CD4-positive, alpha-beta T cell treated with Interleukin-2 at 100 ng/mL for 4 hours (primary cell): Measurements from ENCODE around the gene PLCB4.

ENCODE experiments used
- DNase-seq: peaks from one replicate; pipeline ENCODE4 v3.0.0-alpha.2; 2020; ENCODE audit warnings: low spot score

The PLCB4 gene

DNA sequence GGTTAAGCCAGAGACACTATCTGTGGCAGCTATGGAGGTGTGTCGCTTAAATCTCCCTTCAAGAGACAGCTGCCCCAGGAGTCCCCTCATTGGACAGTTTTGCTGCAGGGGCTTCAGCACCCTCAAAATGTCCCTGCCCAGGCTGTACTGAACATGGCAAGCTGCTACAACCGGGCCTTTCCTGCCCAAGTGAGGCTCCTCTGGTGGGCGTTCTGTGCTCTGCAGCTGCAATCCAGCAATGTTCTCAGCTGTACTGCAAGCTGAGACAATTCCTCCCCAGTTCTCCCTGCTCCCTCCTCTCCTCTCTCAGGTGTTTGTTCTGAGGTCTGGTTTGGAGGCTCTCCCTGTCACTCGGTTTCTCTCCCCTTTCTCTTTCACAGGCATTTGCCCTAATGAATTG, 254.7 kb downstream of the PLCB4 start:
- no peak for DNase-seq

DNA sequence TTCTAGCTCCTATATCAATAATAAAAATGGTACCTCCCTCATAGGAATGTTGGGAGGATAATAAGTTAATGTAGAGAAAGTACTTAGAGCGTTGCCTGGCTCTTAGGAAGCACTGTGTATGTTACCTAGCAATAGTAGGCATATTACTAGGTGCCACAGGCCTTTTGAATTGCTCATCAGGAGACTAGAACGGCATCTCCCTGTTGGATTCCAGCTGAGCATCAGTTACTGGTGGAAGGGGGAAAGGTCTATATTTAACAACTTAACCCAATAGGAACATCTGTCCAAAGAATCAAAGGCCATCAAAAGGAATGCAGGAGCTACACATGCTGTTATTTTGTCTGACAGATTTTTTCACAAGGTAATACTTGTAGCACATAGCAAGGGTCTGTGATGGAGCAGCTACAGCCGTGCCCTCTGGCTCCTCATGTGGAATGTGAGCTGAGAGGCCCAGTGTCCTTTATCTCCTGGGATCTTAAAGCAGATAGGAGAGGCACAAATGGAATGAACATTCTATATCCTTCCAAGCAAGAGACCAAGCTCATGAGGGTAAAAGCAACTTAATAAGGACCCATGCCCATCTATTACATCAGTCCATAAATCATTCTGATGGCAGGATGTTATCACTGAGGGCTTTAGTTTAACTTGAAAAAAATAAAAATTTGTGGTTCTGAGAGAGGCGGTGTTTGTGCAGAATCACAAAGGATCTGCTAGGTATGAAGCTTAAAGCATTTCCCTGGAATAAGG, 260.6 kb downstream of the PLCB4 start:
- no peak for DNase-seq

DNA sequence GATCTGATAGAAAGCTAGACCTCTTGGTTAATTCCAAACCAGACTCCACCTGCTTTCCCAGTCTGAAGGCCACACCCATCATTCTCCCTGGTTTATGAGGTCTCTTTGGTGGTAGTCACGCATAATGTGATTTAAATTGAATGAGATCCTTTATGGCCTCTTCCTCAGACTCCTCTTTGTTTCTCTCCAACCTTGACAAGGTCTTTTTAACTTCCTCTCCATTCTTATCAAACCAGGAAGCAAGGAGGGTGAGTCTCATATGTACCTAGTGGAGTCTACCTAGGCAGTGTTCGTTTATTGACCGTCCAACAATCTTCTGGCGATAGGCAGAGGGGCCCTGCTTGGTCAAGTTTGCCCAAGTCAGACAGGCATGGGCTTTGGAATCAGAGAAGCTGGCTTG, 261.3 kb downstream of the PLCB4 start:
- DNase-seq, result no peak

DNA sequence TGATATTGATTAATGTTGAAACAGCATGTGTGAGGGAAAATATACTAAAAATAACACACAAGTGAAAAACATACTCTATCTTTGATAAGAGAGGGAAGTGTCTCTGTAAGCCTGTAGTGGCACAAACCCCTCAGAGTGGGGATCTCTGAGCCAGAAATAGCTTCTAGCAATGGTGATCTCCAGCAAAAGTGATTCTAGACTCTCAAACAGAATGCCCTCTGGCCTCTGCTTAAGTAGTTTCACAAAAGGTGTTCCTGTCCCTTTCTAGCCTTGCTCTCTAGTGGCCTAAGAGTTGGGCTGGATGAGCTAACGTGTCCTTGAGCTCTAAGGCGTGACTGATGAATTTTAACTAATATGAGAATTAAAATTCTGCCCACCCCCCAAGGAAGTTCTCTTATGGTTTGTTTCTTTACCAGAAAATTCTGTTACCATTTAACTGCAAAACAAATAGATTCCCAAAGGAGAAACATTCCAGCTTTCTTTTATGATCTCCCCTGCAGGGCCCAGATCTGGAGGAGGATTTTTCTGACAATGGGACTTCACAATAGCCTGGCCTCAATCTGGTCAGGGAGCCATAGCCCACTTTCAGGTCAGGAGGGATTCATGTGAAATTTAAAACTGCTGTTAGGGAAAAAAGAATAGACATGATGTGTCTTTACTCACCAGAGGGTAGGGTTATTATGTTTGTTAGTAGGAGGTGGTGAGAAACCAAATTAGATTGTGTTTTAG, 263.0 kb downstream of the PLCB4 start:
- DNase-seq, result no peak

DNA sequence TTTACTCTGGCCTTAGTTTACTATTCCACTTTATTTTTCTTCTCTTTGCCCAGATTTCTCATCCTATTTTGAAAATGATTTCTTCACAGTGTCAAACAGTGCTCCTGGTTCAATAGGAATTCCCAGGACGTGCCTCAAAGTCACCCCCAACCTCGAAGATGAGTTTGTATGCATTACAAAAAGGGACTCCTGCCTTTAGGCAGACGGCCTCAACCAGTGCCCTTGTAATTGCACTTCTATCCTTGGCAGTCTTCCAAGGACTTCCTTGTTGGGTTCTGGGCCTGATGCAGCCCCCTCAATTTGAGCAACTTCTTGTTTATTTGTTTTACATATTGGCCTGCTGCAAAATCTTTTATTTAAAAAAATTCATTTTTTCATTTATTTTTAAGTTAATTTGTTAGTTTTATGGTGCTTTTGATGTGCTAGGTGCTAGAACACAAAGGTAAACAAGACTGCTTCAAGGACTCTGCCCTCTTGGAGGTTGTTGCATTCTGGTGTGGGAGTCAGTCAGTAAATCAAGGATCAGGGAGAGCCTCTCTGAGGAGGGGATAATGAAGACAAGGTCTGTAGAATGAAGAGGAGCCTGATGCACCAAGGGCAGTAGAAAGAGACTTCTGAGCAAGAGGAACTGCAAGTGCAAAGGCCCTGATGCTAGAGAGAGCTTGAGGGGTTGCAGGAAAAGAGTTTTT, 264.0 kb downstream of the PLCB4 start:
- no peak for DNase-seq

DNA sequence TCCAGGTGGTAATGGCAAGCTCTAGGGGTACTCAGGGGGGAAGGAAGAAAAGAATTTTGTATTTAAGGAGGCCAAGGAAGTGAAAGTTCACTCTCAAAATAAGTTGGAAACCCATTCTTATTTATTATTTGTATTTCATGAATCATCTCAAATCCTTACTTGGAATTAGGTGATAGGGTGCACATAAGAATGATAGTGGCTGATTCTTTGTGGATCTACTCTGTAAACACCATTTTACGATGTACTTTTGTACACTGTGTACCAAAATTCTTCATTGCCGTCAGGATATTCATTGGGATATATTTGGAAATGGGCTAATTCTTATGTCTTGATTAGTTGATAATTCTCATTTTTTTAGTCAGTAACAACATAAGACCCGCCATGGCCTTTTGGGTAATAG, 266.0 kb downstream of the PLCB4 start:
- no peak for DNase-seq

DNA sequence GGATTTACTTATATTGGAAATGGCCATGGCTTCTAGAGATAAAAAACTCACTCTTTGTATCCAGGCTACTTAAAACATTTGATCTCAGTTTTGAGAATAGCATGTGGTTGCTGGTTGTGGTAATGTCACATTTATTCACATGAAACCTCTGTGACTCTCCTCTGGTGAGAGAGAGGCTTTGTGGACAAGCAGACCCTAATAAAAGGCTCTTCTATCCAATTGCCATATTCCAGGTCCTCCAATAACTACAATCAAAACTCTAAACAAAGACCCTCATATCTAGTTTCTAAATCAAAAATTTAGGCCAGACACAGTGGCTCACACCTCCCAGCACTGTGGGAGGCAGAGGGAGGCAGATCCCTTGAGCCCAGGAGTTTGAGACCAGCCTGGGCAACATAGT, 269.2 kb downstream of the PLCB4 start:
- no peak for DNase-seq

DNA sequence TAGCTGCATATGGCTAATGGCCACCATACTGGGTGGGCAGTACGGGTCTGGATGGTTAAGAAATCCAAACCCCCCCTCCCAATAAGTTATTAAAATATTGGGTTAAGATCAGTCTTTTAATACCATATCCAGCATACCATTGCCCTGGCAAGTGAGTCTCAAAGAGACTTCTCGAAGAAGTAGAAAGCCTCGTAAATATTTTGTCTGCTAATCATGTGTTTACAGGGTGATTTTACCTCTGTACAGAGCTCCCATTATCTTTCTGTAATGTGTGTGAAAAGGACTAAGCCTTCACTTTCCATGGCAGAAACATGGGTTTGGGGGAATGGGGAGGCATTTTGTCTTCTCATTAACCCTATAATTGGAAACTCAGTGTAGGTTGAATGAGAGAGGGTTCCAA, 270.8 kb downstream of the PLCB4 start:
- no peak for DNase-seq

DNA sequence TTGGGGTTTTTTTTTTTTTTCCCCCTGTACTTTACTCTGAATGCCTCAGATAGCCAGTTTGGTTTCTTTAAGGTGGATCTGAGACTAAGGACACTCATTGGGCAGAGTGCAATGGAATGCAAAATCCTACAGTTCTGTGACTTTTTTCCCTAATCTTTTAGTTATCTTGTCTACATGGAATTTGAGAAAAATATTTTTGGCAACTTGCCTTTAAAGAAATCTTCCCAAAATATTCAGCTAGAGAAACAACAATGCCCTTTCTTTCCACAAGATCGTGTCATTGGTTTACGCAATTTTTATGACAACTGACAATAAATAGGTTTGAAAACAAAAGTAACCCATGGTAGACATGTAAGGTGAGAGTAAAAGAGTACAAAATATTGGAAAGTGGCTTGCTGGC, 273.8 kb downstream of the PLCB4 start:
- DNase-seq, result no peak

DNA sequence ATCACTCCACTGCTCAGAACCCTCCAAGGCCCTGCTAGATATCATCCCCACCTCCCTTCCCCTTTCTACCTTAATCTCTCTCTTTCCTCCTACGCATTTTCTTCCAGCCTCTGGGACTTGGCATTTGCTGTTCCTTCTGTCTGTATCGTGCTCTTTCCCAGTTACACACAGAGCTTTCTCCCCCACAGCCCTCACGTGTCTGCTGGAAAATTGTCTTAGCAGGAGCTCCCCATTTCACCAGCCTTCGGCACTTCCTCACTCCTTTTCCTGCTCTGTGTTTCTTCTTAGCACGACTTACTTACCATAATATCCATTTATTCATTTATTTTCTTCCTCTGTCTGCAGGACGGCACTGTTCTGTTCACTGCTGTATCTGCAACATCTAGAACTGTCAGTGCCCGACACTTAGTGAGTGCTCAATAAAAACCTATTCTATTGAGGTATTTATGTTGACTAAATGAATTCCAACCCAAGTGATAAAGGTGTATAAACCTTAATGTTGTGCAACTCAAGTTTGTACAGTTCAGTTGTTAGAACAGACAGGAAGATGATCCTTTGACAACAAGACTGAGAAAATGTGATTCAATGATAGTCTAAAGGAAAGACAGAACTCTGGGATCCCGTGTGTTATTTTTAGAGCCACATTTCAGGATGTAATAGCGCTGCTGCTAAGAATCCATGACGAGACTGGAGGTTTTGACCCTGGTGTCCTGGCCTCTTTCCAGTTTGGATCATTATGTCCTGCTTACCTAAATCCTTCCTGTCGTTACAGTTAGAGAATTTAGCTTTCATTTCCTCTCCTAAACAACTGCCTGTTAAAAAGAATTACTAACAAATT, 275.4 kb downstream of the PLCB4 start:
- no peak for DNase-seq

DNA sequence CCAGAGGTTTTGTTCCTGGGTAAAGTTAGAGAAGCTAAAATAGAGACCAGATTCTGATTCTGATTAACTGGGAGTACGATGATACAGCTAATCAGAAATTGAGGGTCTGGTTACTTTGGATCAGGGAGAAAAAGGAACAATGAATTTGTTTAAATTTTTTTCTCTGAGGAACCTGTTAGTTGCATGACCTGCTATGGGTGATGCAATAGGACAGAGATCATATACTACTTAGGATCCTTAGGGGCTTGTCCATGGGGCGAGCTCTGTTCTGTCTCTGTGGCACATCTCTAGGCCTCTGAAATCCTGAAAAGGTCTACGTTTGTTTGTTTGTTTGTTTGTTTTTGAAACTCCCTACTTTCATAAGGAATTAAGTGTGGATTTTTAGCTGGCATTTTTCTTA, 279.4 kb downstream of the PLCB4 start:
- no peak for DNase-seq

DNA sequence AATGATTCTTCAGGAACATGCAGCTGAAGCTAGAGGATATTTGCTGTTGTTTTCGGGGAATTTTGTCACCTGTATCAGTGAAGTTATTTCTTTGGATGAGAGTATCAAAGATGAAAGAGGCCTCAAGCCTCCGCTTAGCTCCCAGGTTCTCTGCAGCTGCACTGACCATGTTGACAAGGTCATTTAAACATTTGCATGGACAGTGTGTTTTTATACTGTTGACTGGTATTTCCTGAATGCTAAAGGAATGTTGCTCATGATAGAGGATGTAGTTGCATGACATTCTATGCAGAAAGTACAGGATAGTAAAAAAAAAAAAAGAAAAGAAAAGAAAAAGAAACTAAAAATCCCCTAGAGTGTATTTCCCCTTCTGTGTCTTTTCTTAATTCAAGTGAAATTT, 279.9 kb downstream of the PLCB4 start:
- DNase-seq, result no peak

DNA sequence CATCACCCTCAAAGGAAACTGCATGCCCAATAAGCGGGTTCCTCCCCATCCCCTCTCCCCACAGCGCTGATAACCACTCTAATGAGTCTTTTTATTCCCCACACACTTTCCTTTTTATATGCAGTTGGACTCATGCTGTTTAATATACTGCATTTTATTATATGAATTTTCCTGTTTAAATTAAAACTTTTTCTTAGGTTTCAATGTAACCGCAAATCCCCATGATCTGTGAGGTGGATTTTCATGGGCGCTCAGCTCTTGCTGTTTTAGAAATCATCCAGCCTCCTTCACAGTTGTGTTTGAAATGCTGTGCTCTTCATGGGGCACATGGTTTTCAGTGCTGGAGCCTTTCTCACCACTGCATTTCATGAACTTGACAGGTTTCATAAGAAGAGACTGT, 280.4 kb downstream of the PLCB4 start:
- no peak for DNase-seq

DNA sequence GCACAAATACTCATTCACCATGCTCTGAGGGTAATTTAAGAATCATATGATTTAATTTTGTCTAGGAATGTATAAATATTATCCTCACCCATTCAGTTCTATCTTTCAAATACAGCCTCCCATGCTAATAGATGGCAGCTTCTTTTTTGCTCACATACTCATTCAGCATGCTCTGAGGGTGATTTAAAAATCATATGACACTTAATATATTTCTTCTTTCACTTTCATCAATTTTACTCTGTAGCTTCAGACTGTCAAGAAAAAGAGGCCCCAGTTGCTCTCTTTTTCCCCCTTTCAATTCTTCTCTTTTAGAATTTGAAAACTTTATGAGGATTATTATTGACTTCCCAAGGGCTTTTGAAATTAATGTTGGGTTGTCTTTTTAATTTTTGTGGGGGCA, 283.9 kb downstream of the PLCB4 start:
- no peak for DNase-seq

DNA sequence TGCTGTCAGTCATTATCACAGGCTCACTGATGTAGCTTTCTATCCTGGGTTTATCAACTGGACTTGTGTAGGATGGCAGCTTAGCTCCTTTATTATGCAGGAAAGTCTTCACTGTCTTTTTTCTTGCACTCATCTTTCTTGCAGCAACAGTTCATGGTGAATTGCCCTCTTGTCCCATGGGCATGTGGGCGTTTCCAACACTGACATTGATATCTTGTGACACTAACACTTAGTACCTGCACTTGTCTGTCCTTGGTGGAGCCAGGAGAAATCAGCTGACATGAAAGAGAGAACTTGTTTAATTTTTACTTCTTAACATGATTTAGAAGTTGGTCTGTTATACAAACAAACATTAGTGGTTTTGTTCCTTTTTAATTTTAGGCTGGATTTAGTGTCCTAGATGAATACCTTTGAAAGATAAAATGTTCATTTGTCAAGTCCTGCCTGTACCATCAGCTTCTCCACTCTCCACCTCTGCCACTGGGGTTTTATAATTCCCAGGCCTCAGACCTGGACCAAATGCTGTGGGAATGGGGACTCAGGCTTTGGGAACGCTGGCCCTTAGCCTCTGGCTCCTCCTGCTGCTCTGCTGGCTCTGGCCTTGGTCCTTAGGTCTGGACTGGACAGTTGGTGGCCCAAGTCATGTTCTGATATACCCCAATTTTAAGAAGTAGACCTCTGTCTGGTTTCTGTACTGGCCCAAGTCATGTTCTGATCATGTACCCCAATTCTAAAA, 284.5 kb downstream of the PLCB4 start:
- DNase-seq, result no peak

DNA sequence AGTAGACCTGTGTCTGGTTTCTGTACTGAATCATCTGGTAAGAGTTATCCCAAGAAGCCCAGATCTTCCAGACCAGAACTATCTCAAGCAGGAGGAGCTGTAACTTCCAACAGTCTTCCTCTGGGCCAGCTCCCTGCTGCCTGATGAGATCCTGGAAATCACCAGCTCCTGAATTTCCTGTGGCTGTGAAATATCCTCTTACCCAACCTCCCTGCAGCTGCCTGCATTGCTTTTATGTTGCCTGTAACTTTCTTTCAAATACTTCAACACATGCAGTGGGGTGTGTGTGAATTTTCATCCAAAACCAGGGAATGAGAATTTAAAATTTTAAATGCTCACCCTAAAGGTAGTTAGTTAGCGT, 285.0 kb downstream of the PLCB4 start:
- no peak for DNase-seq

DNA sequence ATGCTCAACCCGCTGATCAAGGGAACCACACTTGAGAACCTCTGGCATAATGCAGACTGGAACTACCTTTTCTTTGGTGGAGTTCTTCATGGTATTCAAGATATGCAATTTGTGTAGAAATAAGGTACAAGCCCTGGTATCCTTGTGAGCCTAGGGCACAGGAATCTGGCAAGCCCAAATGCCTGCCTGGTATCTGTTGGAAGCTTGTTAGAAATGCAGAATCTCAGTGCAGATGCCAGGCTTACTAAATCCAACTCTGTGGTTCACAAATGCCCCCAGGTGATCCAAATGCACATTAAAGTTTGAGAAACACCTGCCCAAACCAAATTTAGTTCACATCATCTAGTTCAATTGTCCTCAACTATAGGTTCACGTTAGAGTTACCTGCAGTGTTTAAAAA, 285.7 kb downstream of the PLCB4 start:
- no peak for DNase-seq

DNA sequence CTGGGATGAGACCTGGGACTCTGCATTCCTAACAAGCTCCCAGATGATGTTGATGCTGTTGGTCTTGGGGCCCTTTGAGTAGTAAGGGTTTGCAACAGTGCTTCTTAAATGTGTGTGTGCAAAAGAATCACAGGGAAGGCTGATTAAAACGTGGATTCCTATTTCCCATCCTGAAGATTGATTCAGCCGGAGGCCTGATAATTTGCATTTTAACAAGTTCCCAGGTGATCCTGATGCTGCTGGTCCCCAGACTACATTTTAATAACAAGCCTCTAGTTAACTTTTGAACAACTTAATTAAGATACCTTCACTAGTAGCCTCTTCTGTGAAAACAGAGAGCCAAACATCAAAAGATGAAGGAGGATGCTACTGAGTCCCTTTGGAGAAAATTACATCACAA, 289.1 kb downstream of the PLCB4 start:
- no peak for DNase-seq

DNA sequence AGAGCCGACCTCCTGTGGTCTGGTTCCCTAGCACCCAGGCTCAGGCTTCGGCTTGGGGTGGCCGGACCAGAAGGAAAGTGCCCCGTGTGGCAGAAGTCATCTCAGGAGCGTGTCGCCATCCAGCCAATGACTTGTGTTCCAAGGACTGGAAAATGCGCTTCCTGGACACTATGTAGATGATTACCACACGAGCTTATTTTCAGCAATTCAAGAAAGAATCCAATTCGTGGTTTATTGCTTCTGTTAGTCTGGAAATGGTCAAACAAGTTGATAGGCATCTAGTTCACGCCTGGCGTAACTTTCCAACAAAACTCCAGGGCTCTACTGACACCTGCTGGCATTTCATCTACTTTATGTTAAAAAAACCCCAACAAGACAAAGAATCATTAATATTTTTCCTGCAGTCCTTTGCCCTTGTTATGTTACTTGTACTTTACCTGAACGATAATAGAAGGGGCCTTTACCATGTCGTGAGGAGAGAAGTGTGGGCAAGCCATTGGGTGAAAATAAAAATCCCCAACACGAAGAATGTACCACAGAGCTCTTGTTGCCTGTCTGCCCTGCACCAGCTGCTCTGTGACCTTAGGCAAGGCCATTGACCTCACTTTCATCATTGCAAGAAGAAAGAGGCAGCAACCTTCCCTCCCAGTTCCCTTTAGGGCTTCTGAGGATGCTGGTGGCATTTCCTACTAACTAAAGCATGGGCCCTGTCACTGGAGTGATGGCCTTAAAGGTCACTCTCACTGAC, 290.8 kb downstream of the PLCB4 start:
- DNase-seq, result no peak

DNA sequence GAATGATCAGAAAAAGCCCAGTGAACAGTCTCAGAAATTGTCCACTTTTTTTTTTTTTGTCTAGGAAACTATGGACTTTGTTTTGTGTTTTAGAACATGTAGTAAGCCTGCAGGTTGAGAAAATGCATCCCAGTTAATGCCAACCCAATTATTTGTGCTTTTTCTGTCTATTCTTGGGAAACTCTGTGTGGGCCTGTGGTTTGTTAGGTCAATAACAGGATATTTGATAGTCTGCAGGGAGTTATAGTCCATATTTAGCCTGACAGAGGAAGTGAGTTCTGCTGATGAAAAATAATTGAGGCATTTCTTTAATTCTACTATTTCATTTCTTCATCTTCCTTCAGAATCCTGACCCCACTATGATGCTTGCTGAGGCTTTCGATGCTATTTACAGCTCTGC, 291.5 kb downstream of the PLCB4 start:
- no peak for DNase-seq

DNA sequence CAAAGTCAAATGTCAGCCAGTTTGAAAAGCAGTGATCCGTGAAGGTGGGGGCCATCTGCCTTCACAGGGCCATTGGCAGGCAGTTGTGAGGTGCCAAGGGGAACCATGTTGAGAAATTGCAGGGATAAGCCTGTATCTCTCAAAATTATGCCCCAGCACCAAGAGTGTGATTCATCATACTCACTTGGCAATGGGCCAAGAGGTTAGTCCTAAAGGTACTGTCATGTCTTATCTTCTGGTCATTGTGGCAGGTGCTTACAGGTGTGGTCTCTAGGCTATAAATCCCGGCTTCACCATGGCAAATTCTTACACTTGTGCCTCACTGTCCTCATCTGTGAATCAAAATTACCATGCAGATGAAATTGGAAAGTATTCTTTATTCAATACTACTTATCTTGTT, 294.8 kb downstream of the PLCB4 start:
- DNase-seq, result no peak
